Measurements from ENCODE around the gene PRRG3.

DNA sequence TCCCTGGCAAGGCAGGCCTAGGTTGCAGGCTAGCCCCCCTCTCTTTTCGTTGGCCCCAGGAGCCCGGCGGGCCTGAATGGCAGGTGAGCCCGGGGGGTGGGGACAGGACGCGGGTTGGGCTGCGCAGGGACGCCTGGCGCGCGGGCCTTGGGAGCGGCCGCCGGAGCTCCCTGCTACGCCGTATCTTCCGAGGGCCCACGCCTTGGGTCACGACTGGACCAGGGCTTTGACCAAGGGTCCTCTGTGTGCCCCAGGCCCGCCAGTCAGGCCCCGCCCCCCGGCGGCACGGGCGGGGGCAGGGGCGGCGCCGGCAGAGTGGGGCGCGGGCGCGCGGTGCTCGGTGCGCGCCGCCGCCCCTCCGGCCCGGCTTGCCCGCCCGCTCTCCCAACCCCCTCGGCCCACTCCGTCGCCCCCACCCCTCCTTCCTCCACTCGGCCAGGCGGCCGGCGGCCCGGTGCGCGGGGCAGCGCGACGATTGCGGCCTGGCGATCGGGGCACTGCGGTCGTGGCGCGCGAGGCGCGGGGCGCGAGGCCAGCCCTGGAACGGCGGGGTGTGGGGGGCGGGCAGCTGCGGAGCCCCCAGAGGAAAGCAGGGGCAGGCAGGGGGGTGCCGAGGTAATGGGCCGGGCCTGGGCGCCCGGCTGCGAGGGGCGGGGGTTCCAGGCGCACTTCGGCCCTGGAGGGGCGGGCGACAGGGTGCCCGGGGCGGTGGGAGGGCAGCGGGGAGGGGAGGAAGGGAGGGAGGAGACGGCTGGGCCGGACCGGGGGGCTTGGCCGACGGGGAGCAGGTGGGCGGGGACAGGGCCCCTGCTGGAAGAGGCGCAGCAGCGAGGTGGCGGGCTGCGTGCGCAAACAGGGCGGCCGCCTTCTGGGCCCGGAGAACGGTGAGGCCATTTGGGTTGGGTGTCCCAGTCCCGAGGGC, at the start of gene PRRG3:
- TF ChIP-seq EZH2 (IDR thresholded peaks at IDR 0.05), result no peak
- TF ChIP-seq POLR2AphosphoS5 (IDR thresholded peaks at IDR 0.05; ENCODE audit: borderline replicate concordance, low read depth, low read length), result no peak
- TF ChIP-seq FOXP2 (optimal IDR thresholded peaks at IDR 0.05; ENCODE audit: control extremely low read depth, extremely low read length, insufficient read depth), result no peak

Measured in SK-N-MC (cell line).